Astrocyte (in vitro differentiated cells and primary cell): ENCODE measurements around the gene QRICH1. TPM values are rescaled to one million over a fixed set of nuclear protein-coding genes. Genes with fewer than 3 reads are reported as not detected.

Source experiments
- DNase-seq: peaks from one replicate; pipeline ENCODE4 v3.0.0-alpha.2; 2010; ENCODE audit warnings: low read depth
- FAIRE-seq: peaks from 2 replicates; lab custom pipeline; 2011; peaks lifted over from hg19 to GRCh38; lab: Jason Lieb, UNC
- H2AFZ ChIP-seq: 2 replicates; pipeline ENCODE4 v1.6.0; 2012; ENCODE audit warnings: low read depth, low read length, inconsistent platforms
- H3K27ac ChIP-seq: 2 replicates; pipeline ENCODE4 v1.5.1; 2011; ENCODE audit warnings: low read depth, low read length, inconsistent platforms
- H3K27me3 ChIP-seq: 2 replicates; pipeline ENCODE4 v1.6.0; 2011; ENCODE audit warnings: low read length, inconsistent platforms; ENCODE audit not compliant: insufficient read depth
- H3K36me3 ChIP-seq: 2 replicates; pipeline ENCODE4 v1.5.1; 2011; ENCODE audit warnings: low read length, inconsistent platforms; ENCODE audit not compliant: insufficient read depth
- H3K4me1 ChIP-seq: 2 replicates; pipeline ENCODE4 v1.5.1; 2011; ENCODE audit warnings: low read length, inconsistent platforms; ENCODE audit not compliant: insufficient read depth
- H3K4me2 ChIP-seq: 2 replicates; pipeline ENCODE4 v1.6.0; 2012; ENCODE audit warnings: low read length, inconsistent platforms
- H3K4me3 ChIP-seq: 2 replicates; pipeline ENCODE4 v1.5.1; 2011; ENCODE audit warnings: low read depth, mild to moderate bottlenecking, low read length, inconsistent platforms; ENCODE audit not compliant: insufficient read depth
- H3K79me2 ChIP-seq: 2 replicates; pipeline ENCODE4 v1.6.0; 2012; ENCODE audit warnings: mild to moderate bottlenecking, low read length, inconsistent platforms; ENCODE audit not compliant: insufficient read depth
- H3K9ac ChIP-seq: 2 replicates; pipeline ENCODE4 v1.6.0; 2012; ENCODE audit warnings: mild to moderate bottlenecking, low read length, inconsistent platforms
- H3K9me3 ChIP-seq: 2 replicates; pipeline ENCODE4 v1.5.1; 2012; ENCODE audit warnings: low read depth, mild to moderate bottlenecking, low read length, inconsistent platforms; ENCODE audit not compliant: insufficient read depth
- H4K20me1 ChIP-seq: 2 replicates; pipeline ENCODE4 v1.6.0; 2012; ENCODE audit warnings: low read length, inconsistent platforms; ENCODE audit not compliant: insufficient read depth
- H3K27ac Mint-ChIP-seq: one replicate; pipeline ENCODE4 v1.8.0; 2021; ENCODE audit warnings: mild to moderate bottlenecking, mixed read lengths; ENCODE audit not compliant: unreplicated experiment
- H3K27me3 Mint-ChIP-seq: one replicate; pipeline ENCODE4 v1.8.0; 2021; ENCODE audit warnings: low read depth, mixed read lengths; ENCODE audit not compliant: unreplicated experiment
- H3K36me3 Mint-ChIP-seq: one replicate; pipeline ENCODE4 v1.8.0; 2021; ENCODE audit warnings: low read depth, mixed read lengths; ENCODE audit not compliant: unreplicated experiment
- H3K4me1 Mint-ChIP-seq: one replicate; pipeline ENCODE4 v1.8.0; 2021; ENCODE audit warnings: low read depth, mixed read lengths; ENCODE audit not compliant: unreplicated experiment
- H3K4me3 Mint-ChIP-seq: one replicate; pipeline ENCODE4 v1.8.0; 2021; ENCODE audit warnings: mild to moderate bottlenecking, moderate library complexity, mixed read lengths; ENCODE audit not compliant: unreplicated experiment
- H3K9me3 Mint-ChIP-seq: one replicate; pipeline ENCODE4 v1.8.0; 2021; ENCODE audit warnings: mild to moderate bottlenecking, mixed read lengths; ENCODE audit not compliant: unreplicated experiment
- EZH2 ChIP-seq: IDR thresholded peaks from 2 replicates; pipeline ENCODE4 v1.6.1; 2012; ENCODE audit warnings: mild to moderate bottlenecking, low read length, inconsistent platforms; ENCODE audit not compliant: insufficient read depth
- total RNA-seq: library from RNA; stranded (reverse); gene quantifications from 2 replicates; pipeline ENCODE4 v1.2.1, GENCODE V29; 2021
- TF ChIP-seq, protein P1 (sequence below): IDR thresholded peaks from 2 replicates; pipeline ENCODE4 v1.5.1; 2011; ENCODE audit warnings: low read depth, mild to moderate bottlenecking, inconsistent platforms, low read length, moderate library complexity; ENCODE audit not compliant: insufficient read depth

Gene QRICH1
- total RNA-seq, 1 donor from 2014 or later: 119 TPM

DNA sequence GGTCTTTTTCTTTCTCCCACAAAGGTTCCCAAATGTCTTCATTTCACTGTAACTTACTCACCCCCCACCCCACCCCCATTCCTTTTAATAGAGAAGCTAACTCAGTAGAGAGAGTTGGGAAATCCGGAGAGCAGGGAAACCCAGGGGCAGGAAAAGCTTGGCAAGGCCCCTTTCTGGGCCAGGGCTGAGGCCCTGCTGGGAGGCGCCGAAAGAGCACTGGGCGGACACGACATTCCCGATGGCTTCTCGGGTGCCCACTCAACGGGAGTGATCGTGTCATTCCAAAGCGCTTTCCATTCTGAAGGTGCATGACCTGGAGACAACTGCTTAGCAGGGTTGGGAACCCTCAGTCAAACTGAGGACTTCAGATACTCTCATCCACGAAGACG lies 73.9 kb downstream of the QRICH1 start:
- no peak overlapping the region for H2AFZ ChIP-seq

DNA sequence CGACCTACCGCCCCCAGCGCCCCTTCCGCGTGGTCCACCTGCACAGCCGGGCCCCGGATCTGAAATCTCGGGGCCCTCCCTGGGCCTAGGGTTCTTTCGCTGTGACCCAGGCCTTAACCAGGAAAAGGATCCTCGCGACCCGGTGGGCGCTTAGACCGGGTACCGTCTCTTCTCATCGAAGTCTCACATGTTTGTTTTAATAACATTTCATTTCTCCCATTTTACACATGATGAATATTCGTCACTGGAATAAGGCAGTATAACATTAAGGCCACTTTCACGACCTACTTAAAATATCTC lies 75.2 kb downstream of the QRICH1 start:
- Mint-ChIP-seq H3K4me1 (peaks cover 18% of the 10 kb centered on the region), H3K27me3 (no peaks in the 10 kb centered on the region), H3K9me3 (no peaks in the 10 kb centered on the region), H3K36me3 (peaks cover 16% of the 10 kb centered on the region), H3K4me3 (peak overlapping the region; percentile 93), H3K27ac (peak overlapping the region; percentile 84)
- H3K79me2 ChIP-seq: peaks cover 72% of the 10 kb centered on the region
- H4K20me1 ChIP-seq: peaks cover 46% of the 10 kb centered on the region
- H3K27me3 ChIP-seq: no peaks in the 10 kb centered on the region
- peak overlapping the region; percentile 79 for H3K4me3 ChIP-seq
- DNase-seq (no peak), FAIRE-seq (no peak)
- H3K36me3 ChIP-seq: peaks cover 19% of the 10 kb centered on the region
- H3K9me3 ChIP-seq: no peaks in the 10 kb centered on the region
- peak overlapping the region; percentile 52 for H3K27ac ChIP-seq
- TF ChIP-seq, protein P1, sequence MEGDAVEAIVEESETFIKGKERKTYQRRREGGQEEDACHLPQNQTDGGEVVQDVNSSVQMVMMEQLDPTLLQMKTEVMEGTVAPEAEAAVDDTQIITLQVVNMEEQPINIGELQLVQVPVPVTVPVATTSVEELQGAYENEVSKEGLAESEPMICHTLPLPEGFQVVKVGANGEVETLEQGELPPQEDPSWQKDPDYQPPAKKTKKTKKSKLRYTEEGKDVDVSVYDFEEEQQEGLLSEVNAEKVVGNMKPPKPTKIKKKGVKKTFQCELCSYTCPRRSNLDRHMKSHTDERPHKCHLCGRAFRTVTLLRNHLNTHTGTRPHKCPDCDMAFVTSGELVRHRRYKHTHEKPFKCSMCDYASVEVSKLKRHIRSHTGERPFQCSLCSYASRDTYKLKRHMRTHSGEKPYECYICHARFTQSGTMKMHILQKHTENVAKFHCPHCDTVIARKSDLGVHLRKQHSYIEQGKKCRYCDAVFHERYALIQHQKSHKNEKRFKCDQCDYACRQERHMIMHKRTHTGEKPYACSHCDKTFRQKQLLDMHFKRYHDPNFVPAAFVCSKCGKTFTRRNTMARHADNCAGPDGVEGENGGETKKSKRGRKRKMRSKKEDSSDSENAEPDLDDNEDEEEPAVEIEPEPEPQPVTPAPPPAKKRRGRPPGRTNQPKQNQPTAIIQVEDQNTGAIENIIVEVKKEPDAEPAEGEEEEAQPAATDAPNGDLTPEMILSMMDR: no peak
- TF ChIP-seq EZH2: no peak
- peak overlapping the region; percentile 98 for H3K4me2 ChIP-seq
- H3K4me1 ChIP-seq: peaks cover 30% of the 10 kb centered on the region
- peak overlapping the region; percentile 81 for H3K9ac ChIP-seq
- H2AFZ ChIP-seq: peak overlapping the region; percentile 87

More for the DNA sequence above, 73.9 kb downstream of the QRICH1 start:
- DNase-seq (no peak), FAIRE-seq (no peak)
- Mint-ChIP-seq H3K9me3 (no peaks in the 10 kb centered on the region), H3K36me3 (peaks cover 16% of the 10 kb centered on the region), H3K4me1 (peaks cover 18% of the 10 kb centered on the region), H3K27me3 (no peaks in the 10 kb centered on the region), H3K4me3 (peak overlapping the region; percentile 93), H3K27ac (peak overlapping the region; percentile 84)
- H3K9me3 ChIP-seq: no peaks in the 10 kb centered on the region
- peak overlapping the region; percentile 81 for H3K4me3 ChIP-seq
- H3K9ac ChIP-seq: peak overlapping the region; percentile 95
- H3K79me2 ChIP-seq: peaks cover 73% of the 10 kb centered on the region
- TF ChIP-seq, protein P1: no peak
- TF ChIP-seq EZH2: no peak
- peaks cover 30% of the 10 kb centered on the region for H3K36me3 ChIP-seq
- peaks cover 30% of the 10 kb centered on the region for H3K4me1 ChIP-seq
- peak overlapping the region; percentile 95 for H3K4me2 ChIP-seq
- H4K20me1 ChIP-seq: peaks cover 46% of the 10 kb centered on the region
- H3K27me3 ChIP-seq: no peaks in the 10 kb centered on the region
- peak overlapping the region; percentile 94 for H3K27ac ChIP-seq

DNA sequence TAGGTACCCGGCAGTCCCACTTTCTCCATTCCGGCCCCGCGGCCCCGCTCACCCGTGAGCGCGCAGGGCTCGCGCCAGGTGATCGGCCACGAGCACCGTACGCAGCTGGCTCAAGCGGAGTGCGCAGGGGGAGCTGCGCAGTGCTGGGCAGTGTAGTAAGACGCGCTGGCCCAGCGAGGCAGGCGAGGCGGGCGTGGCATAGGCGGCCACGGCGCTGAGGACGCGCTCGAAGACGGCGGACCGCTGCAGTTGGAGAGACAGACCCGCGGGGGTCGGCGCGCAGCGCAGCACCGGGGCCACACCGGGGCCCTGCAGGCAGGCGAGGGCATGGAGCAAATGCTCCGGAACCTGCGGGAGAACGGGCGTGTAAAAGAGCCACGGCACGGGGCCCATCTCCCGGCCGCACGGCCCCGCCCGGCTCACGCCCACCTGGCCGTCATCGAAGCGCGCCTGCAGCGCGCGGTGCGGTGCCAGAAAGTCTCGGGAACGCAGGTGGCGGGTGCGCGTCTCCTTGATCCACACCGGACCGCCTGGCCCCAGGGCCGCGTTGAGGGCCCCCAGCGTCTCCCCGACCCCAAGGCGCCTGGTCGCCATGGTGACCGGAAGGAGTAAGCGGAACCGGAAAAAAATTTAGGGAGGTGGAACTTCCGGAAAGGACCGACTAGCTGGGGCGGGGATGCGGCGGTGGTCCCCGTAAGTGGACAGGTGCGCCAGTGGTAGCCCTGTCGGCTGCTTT lies 75.7 kb downstream of the QRICH1 start, which contains the start of gene DALRD3:
Gene DALRD3, minus strand, starts transcription at position 610 of the 736 bp plus-strand sequence. Its CDS starts 16 bp downstream, at position 594.
- Mint-ChIP-seq H3K27ac (peak within 1 kb of the TSS; percentile 84), H3K36me3 (peaks cover 14% of the 10 kb centered on the region), H3K9me3 (no peaks in the 10 kb centered on the region), H3K4me1 (peaks cover 15% of the 10 kb centered on the region), H3K4me3 (peak within 1 kb of the TSS; percentile 93), H3K27me3 (no peaks in the 10 kb centered on the region)
- H3K36me3 ChIP-seq: peaks cover 16% of the 10 kb centered on the region
- FAIRE-seq (no peak), DNase-seq (peak; percentile 39)
- H3K4me3 ChIP-seq: peak within 1 kb of the TSS; percentile 79
- peaks cover 47% of the 10 kb centered on the region for H4K20me1 ChIP-seq
- no peaks in the 10 kb centered on the region for H3K9me3 ChIP-seq
- H2AFZ ChIP-seq: peak within 1 kb of the TSS; percentile 87
- peak within 1 kb of the TSS; percentile 52 for H3K27ac ChIP-seq
- H3K9ac ChIP-seq: peak within 1 kb of the TSS; percentile 81
- H3K79me2 ChIP-seq: peaks cover 73% of the 10 kb centered on the region
- no peaks in the 10 kb centered on the region for H3K27me3 ChIP-seq
- peaks cover 30% of the 10 kb centered on the region for H3K4me1 ChIP-seq
- peak within 1 kb of the TSS; percentile 98 for H3K4me2 ChIP-seq
- TF ChIP-seq EZH2: no peak
- TF ChIP-seq, protein P1: no peak
